GM12801 (cell line): ENCODE results near the gene LIN9.

ENCODE experiments used
- TF ChIP-seq, protein P1 (sequence below): IDR thresholded peaks from one replicate; pipeline ENCODE4 v1.5.1; 2011; ENCODE audit warnings: control low read depth; ENCODE audit not compliant: insufficient read length; ENCODE audit errors: extremely low read depth

Gene LIN9

DNA sequence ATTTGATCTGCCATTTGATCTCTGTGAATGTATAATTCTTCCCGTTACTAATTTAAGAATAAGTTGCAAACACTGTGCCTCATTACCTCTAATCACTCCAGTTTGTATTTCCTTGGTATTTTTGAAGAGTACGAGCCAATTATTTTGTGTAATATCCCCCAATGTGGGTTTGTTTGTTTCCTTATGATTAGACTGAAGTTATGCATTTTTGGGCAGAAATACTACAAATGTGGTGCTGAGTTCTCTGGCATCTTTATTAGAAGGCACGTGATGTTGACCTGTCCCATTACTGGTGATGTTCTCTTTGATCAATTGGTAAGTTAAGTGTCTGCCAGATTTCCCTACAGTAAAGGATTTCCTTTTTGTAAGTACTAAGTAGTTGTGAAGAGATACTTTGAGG, 75.2 kb downstream of the LIN9 start:
- TF ChIP-seq, protein P1, sequence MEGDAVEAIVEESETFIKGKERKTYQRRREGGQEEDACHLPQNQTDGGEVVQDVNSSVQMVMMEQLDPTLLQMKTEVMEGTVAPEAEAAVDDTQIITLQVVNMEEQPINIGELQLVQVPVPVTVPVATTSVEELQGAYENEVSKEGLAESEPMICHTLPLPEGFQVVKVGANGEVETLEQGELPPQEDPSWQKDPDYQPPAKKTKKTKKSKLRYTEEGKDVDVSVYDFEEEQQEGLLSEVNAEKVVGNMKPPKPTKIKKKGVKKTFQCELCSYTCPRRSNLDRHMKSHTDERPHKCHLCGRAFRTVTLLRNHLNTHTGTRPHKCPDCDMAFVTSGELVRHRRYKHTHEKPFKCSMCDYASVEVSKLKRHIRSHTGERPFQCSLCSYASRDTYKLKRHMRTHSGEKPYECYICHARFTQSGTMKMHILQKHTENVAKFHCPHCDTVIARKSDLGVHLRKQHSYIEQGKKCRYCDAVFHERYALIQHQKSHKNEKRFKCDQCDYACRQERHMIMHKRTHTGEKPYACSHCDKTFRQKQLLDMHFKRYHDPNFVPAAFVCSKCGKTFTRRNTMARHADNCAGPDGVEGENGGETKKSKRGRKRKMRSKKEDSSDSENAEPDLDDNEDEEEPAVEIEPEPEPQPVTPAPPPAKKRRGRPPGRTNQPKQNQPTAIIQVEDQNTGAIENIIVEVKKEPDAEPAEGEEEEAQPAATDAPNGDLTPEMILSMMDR, result no peak

DNA sequence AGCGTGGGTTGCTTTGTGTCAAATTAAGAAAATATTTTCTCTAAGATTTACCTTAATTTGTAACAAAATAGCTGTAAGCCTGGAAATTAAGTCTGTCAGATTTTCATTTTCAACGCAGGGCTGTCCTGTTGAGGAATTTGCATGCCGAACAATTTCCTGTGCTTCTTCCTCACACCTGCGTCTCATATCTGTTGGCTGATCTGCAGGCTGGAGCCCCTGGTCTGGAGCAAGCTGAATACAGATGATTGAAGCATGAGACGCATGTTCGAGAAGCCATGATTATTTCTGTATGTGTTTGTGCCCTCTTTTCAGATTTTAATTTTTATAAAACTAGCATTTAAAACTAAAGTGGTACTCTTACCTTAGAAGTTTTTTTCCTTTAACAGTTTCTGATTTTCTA, 75.7 kb downstream of the LIN9 start:
- TF ChIP-seq, protein P1, result no peak

DNA sequence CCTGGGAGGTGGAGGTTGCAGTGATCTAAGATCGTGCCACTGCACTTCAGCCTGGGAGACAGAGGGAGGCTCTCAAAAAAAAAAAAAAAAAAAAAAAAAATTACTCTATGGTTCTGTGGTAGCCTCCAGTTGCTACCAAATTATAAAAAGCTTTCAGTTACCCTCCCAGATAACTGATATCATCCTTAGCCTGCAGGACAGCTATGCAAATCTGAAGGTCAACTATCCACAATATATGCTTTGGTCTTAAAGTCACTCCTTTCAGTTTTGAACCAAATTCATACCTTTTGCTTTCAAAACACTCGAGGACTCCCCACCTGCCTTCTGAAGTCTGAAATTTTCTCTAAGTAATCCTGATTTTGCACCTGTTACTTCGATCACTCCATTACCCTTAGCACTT, 82.4 kb downstream of the LIN9 start:
- TF ChIP-seq, protein P1, result no peak

DNA sequence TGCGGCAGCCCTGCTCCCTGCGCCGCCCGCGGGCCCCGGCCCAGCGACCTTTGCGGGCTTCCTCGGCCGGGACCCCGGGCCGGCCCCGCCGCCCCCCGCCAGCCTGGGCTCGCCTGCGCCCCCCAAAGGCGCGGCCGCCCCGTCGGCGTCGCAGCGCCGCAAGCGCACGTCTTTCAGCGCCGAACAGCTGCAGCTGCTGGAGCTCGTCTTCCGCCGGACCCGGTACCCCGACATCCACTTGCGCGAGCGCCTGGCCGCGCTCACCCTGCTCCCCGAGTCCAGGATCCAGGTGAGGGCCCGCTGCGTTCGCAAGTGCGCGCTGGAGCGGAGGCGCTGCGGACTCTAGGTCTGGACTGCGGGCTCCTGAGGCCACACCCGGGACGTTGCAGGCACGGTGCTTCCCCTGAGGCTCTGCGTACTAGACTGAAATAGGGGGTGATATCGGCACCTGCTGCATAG, 85.1 kb downstream of the LIN9 start:
- TF ChIP-seq, protein P1, result no peak

DNA sequence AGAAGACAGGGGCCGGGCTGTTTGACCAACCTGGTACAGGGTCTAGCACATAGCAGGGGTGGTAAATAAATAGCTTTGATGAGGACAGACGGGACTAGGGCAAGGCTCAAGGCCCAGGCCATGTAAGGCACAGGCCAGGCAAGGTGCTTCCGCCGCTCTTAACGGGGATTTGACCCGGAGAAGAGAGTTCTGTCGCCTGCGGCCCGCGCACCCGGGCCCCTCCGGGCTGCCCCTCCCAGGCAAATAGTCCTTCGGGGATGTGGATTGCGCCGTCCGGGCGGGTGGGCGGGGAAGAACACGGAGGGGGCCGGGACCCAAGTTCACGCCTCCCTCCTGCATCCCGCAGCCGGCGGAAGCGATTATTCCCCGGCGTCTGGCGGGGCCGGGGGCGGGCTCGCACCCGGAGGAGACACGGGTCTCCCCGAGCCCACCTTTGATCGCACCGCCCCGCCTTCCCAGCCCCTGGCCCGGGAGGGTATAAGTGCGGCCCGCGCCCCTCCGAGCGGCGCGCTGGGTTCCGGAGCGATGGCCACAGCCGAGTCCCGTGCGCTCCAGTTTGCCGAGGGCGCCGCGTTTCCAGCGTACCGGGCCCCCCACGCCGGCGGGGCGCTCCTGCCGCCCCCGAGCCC, 85.7 kb downstream of the LIN9 start, which contains the start of gene MIXL1:
Gene MIXL1, plus strand, starts transcription at position 508 of the 629 bp plus-strand sequence. Its CDS starts 18 bp downstream, at position 526.
- TF ChIP-seq, protein P1, result no peak

DNA sequence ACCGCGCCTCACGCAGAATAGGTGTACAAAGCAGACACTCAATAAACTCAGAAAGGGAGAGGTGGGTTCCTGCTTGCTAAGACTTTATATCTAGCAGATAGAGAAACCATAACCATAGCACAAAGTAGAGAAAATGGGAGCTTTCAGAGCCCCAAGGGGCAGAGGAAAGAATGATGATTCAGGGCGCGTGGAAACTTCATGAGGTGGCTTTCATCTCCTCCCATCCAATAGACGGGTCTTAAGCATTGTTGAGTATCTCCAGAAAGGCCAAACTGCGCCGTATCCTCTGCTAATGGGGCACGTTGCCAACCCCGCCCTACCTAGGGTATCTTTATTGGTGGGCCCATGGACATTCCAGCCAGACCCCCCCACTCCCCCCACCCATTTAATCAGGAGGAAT, 86.3 kb downstream of the LIN9 start:
- TF ChIP-seq, protein P1, result no peak

DNA sequence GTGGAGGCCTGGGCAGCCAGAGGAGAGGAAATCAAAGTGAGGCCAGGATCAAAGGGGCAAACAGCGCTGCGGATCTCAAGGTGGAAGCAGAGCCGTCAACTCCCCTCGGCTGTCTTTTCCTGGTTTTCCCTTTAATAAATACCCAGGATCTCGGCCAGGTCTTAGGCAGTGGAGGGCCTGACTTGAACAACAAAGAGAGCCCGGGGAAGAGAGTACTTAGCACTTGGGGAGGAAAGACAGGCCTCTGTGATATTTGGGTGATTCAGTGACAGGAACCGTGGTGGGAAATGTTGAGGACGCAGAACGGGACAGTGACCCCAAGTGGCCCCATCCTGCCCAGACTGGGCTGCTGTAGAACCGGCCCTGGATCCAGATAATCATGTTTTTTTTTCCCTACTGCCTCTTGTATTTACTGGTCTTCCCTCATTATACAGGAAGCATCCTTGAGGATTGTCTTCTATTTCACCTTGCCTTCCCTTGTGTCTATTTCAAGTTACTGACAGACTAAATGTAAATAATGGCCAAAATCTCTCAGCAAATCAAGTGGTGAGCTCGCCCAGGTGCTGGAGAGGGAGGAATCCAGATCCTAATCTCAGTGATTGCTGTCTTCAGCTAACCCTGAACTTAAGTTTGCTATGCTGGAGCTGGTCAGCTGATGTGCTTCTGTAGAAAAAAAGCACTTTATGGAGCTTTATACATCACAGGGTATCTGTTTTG, 88.3 kb downstream of the LIN9 start:
- TF ChIP-seq, protein P1, result no peak
